H1 (cell line): ENCODE data around the gene STIL. TPM values are rescaled to one million over a fixed set of nuclear protein-coding genes. Genes with fewer than 3 reads are reported as not detected.

Source experiments
- CTCF ChIA-PET: fragments of 300-600 bp; sonication (Branson Sonifier 250); formaldehyde crosslinking; loops from one replicate; lab custom pipeline; 2021; ENCODE audit not compliant: partially characterized antibody; lab: Charles Lee
- POLR2A ChIA-PET: fragments of 300-600 bp; sonication (Branson Sonifier 250); formaldehyde crosslinking; loops from one replicate; lab custom pipeline; 2021; ENCODE audit warnings: inconsistent platforms; ENCODE audit not compliant: partially characterized antibody; lab: Charles Lee
- DNase-seq, 2 experiments: peaks; one replicate each; pipeline versions ENCODE4 v3.0.0 to v3.0.0-alpha.2; 2010 to 2022; ENCODE audit warnings: low spot score in 2 of 2, low read depth in 1 of 2, mixed read lengths in 1 of 2
- FAIRE-seq: peaks from 2 replicates; lab custom pipeline; 2011; peaks lifted over from hg19 to GRCh38; lab: Jason Lieb, UNC
- H2AFZ ChIP-seq: 2 replicates; pipeline ENCODE4 v1.8.1; 2012; ENCODE audit warnings: low read length, inconsistent platforms
- H2AK5ac ChIP-seq: 2 replicates; pipeline ENCODE4 v1.6.1; 2013; ENCODE audit warnings: low read depth, low read length
- H2BK120ac ChIP-seq: replicated peaks from 2 replicates; pipeline ENCODE3; 2013; ENCODE audit warnings: low read depth, low read length, inconsistent platforms
- H2BK12ac ChIP-seq: 2 replicates; pipeline ENCODE4 v1.6.1; 2013; ENCODE audit warnings: low read depth, low read length
- H2BK15ac ChIP-seq: 2 replicates; pipeline ENCODE4 v1.6.1; 2013; ENCODE audit warnings: low read length
- H2BK20ac ChIP-seq: 2 replicates; pipeline ENCODE4 v1.6.1; 2013; ENCODE audit warnings: low read length
- H2BK5ac ChIP-seq: 2 replicates; pipeline ENCODE4 v1.6.1; 2013; ENCODE audit warnings: low read depth, low read length
- H3K14ac ChIP-seq: 2 replicates; pipeline ENCODE4 v1.6.1; 2013; ENCODE audit warnings: inconsistent platforms; ENCODE audit not compliant: insufficient read length
- H3K18ac ChIP-seq: 2 replicates; pipeline ENCODE4 v1.6.1; 2013; ENCODE audit warnings: low read length; ENCODE audit errors: extremely low read depth
- H3K23ac ChIP-seq: 2 replicates; pipeline ENCODE4 v1.6.1; 2013; ENCODE audit warnings: inconsistent platforms; ENCODE audit not compliant: insufficient read length
- H3K23me2 ChIP-seq: 2 replicates; pipeline ENCODE4 v1.6.1; 2013; ENCODE audit warnings: low read depth, low read length
- H3K27ac ChIP-seq: 2 replicates; pipeline ENCODE4 v1.6.1; 2011; ENCODE audit warnings: low read depth, low read length, inconsistent platforms
- H3K27me3 ChIP-seq, 4 experiments: replicated peaks in 1 of 4; 1 replicate in 1 of 4; 2 replicates in 3 of 4; pipeline versions ENCODE4 v1.6.1 to v1.8.1; 2011 to 2013; ENCODE audit warnings: low read length in 3 of 4, mild to moderate bottlenecking in 3 of 4, inconsistent platforms in 2 of 4, mixed read lengths in 2 of 4, moderate library complexity in 1 of 4; ENCODE audit not compliant: control insufficient read depth in 3 of 4, insufficient read depth in 3 of 4; ENCODE audit errors: extremely low read depth in 1 of 4
- H3K36me3 ChIP-seq, 4 experiments: 2 replicates each; pipeline versions ENCODE4 v1.6.1 to v1.8.1; 2011 to 2013; ENCODE audit warnings: mild to moderate bottlenecking in 4 of 4, low read length in 3 of 4, moderate library complexity in 2 of 4, control low read depth in 1 of 4, inconsistent platforms in 1 of 4; ENCODE audit not compliant: insufficient read depth in 4 of 4, control insufficient read depth in 2 of 4
- H3K4ac ChIP-seq: replicated peaks from 2 replicates; pipeline ENCODE3; 2013; ENCODE audit warnings: low read length, low read depth, mixed read lengths, inconsistent platforms; ENCODE audit not compliant: insufficient read length
- H3K4me1 ChIP-seq, 4 experiments: replicated peaks in 1 of 4; 1 replicate in 1 of 4; 2 replicates in 3 of 4; pipeline versions ENCODE4 v1.6.1 to v1.8.1; 2011 to 2013; ENCODE audit warnings: low read length in 3 of 4, inconsistent platforms in 2 of 4, mixed read lengths in 1 of 4; ENCODE audit not compliant: insufficient read depth in 4 of 4, control insufficient read depth in 3 of 4
- H3K4me2 ChIP-seq, 2 experiments: 2 replicates each; pipeline versions ENCODE4 v1.6.1 to v1.8.1; 2011 to 2013; ENCODE audit warnings: low read depth in 2 of 2, low read length in 2 of 2, control low read depth in 1 of 2, inconsistent platforms in 1 of 2, mild to moderate bottlenecking in 1 of 2; ENCODE audit not compliant: insufficient read depth in 1 of 2
- H3K4me3 ChIP-seq, 4 experiments: fragments of 200-600, 300-600 bp in 1 of 4; sonication (generic), shearing (Covaris generic), sonication (Bioruptor Twin) in 1 of 4; 2 replicates each; pipeline versions ENCODE4 v1.5.1 to v1.8.1; 2011 to 2016; ENCODE audit warnings: low read length in 4 of 4, low read depth in 3 of 4, control low read depth in 2 of 4, inconsistent platforms in 2 of 4, mild to moderate bottlenecking in 2 of 4, mixed read lengths in 1 of 4, moderate library complexity in 1 of 4; ENCODE audit not compliant: insufficient read depth in 2 of 4; ENCODE audit errors: extremely low read depth in 1 of 4
- H3K56ac ChIP-seq: replicated peaks from 2 replicates; pipeline ENCODE3; 2013; ENCODE audit warnings: low read depth, mild to moderate bottlenecking, mixed read lengths, low read length, inconsistent platforms; ENCODE audit not compliant: insufficient read length
- H3K79me1 ChIP-seq: 2 replicates; pipeline ENCODE4 v1.6.1; 2013; ENCODE audit warnings: low read depth, low read length, control low read depth
- H3K79me2 ChIP-seq, 2 experiments: 2 replicates each; pipeline versions ENCODE4 v1.6.1 to v1.8.1; 2012 to 2013; ENCODE audit warnings: low read length in 2 of 2, mild to moderate bottlenecking in 2 of 2, inconsistent platforms in 1 of 2; ENCODE audit not compliant: insufficient read depth in 2 of 2, control insufficient read depth in 1 of 2
- H3K9ac ChIP-seq, 4 experiments: replicated peaks in 1 of 4; 1 replicate in 1 of 4; 2 replicates in 3 of 4; pipeline versions ENCODE4 v1.6.1 to v1.8.1; 2011 to 2013; ENCODE audit warnings: low read depth in 3 of 4, low read length in 3 of 4, control low read depth in 2 of 4, mild to moderate bottlenecking in 2 of 4, moderate library complexity in 2 of 4, inconsistent platforms in 1 of 4; ENCODE audit errors: extremely low read depth in 1 of 4
- H3K9me3 ChIP-seq, 2 experiments: 2 replicates each; pipeline versions ENCODE4 v1.6.1 to v1.8.1; 2012 to 2013; ENCODE audit warnings: mild to moderate bottlenecking in 2 of 2, moderate library complexity in 2 of 2, control low read depth in 1 of 2, inconsistent platforms in 1 of 2, low read depth in 1 of 2, low read length in 1 of 2, mixed read lengths in 1 of 2; ENCODE audit not compliant: insufficient read depth in 2 of 2
- H4K20me1 ChIP-seq, 2 experiments: replicated peaks in 1 of 2; 2 replicates each; pipeline versions ENCODE3 to v1.8.1; 2011 to 2013; ENCODE audit warnings: inconsistent platforms in 2 of 2, low read length in 2 of 2, mild to moderate bottlenecking in 1 of 2; ENCODE audit not compliant: insufficient read depth in 2 of 2, control insufficient read depth in 1 of 2
- H4K5ac ChIP-seq: 2 replicates; pipeline ENCODE4 v1.6.1; 2013; ENCODE audit warnings: low read length, low read depth, mixed read lengths, inconsistent platforms; ENCODE audit not compliant: insufficient read length
- H4K8ac ChIP-seq: 2 replicates; pipeline ENCODE4 v1.8.0; 2013; ENCODE audit warnings: mild to moderate bottlenecking, moderate library complexity, low read length, inconsistent platforms; ENCODE audit not compliant: insufficient read depth; ENCODE audit errors: extremely low read depth
- H4K91ac ChIP-seq: replicated peaks from 2 replicates; pipeline ENCODE3; 2013; ENCODE audit warnings: low read length, mixed read lengths, inconsistent platforms; ENCODE audit not compliant: insufficient read length
- CHD2 ChIP-seq: IDR thresholded peaks from 2 replicates; pipeline ENCODE4 v1.6.1; 2012; ENCODE audit warnings: low read length, improper control_type of control experiment
- GTF2F1 ChIP-seq: IDR thresholded peaks from 2 replicates; pipeline ENCODE4 v1.6.1; 2012; ENCODE audit warnings: low read depth, low read length, improper control_type of control experiment, borderline replicate concordance
- JUND ChIP-seq: IDR thresholded peaks from 2 replicates; pipeline ENCODE4 v1.6.1; 2011; ENCODE audit warnings: mild to moderate bottlenecking, improper control_type of control experiment, low read length
- RNF2 ChIP-seq: fragments of 200-900, 300-1000 bp; sonication (generic); IDR thresholded peaks from 2 replicates; pipeline ENCODE4 v1.7.1; 2016; ENCODE audit warnings: borderline replicate concordance, low read depth, mild to moderate bottlenecking, antibody characterized with exemption, low read length; ENCODE audit not compliant: poor library complexity, severe bottlenecking; ENCODE audit errors: missing control alignments
- WGBS, 2 experiments: shearing (Covaris generic) in 1 of 2; methylation state at CpG; one replicate each; pipeline versions ENCODE4 v1.1.6 to v1.1.7; 2013 to 2015; ENCODE audit warnings: low lambda C conversion rate in 2 of 2, mixed read lengths in 2 of 2, inconsistent platforms in 1 of 2, low coverage in 1 of 2, missing lambda C conversion rate in 1 of 2; ENCODE audit not compliant: insufficient replicate concordance in 2 of 2, insufficient coverage in 1 of 2, insufficient read length in 1 of 2; ENCODE audit errors: extremely low coverage in 1 of 2, missing lambda C conversion rate in 1 of 2; 5-methylcytosine and 5-hydroxymethylcytosine counted together
- polyA plus RNA-seq, 7 experiments: library from polyadenylated mRNA; depleted of rRNA in 3 of 7; stranded (reverse) in 5 of 7; unstranded in 2 of 7; fragments of >200 nt in 5 of 7; fragments of 200-250 nt in 2 of 7; gene quantifications; 1 replicate in 5 of 7; 2 replicates in 1 of 7; 4 replicates in 1 of 7; pipeline versions ENCODE4 v1.2.1 to v1.2.3, GENCODE V29; 2011 to 2013; ENCODE audit warnings: missing spikeins in 2 of 7, mixed read lengths in 2 of 7
- total RNA-seq: library from RNA; stranded (reverse); fragmentation: NEBNext Ultra II Directional; extraction: Animal tissue kit (Norgen Biotek cat#: 25700); gene quantifications from 2 replicates; pipeline ENCODE4 v1.2.1, GENCODE V29; 2021

The STIL gene
- total and polyA plus RNA-seq, 2 of the 8 experiments (the other 6 are each of a cell fraction or from before 2014, with no cell fraction given): 13.6 to 25.1 TPM

- no peaks in the 10 kb centered on the region for H4K20me1 ChIP-seq
- no peaks in the 10 kb centered on the region for H3K79me1 ChIP-seq
- no peak overlapping the region for H3K9ac ChIP-seq
- H3K4me2 ChIP-seq: no peak overlapping the region
- DNase-seq (no peak), FAIRE-seq (no peak)
- H2BK15ac ChIP-seq: no peak overlapping the region
- no peaks in the 10 kb centered on the region for H3K36me3 ChIP-seq
- no peak overlapping the region for H3K27ac ChIP-seq
- ChIA-PET POLR2A (interaction anchor here (2.8 kb wide), 1 partner anchor 8 kb away, joined by 7 read pairs; the partner anchor contains the start of gene CMPK1), CTCF (interaction anchor here (2.9 kb wide), 1 partner anchor 8 kb away, joined by 12 read pairs; no protein-coding TSS in a partner anchor)
- no peak overlapping the region for H3K4me3 ChIP-seq
- no peak overlapping the region for H2AK5ac ChIP-seq
- no peak overlapping the region for H2BK12ac ChIP-seq
- TF ChIP-seq GTF2F1 (no peak), CHD2 (no peak), RNF2 (no peak), JUND (no peak)
- no peaks in the 10 kb centered on the region for H3K9me3 ChIP-seq
- no peaks in the 10 kb centered on the region for H3K27me3 ChIP-seq
- H4K91ac ChIP-seq: no peak overlapping the region
- H2BK20ac ChIP-seq: no peak overlapping the region
- no peak overlapping the region for H3K14ac ChIP-seq
- no peaks in the 10 kb centered on the region for H3K23me2 ChIP-seq
- no peak overlapping the region for H3K18ac ChIP-seq
- H3K4me1 ChIP-seq: no peaks in the 10 kb centered on the region
- H3K23ac ChIP-seq: no peak overlapping the region
- no peak overlapping the region for H3K56ac ChIP-seq
- H3K4ac ChIP-seq: no peak overlapping the region
- H2BK120ac ChIP-seq: no peak overlapping the region
- H2AFZ ChIP-seq: no peak overlapping the region
- no peaks in the 10 kb centered on the region for H3K79me2 ChIP-seq
- H2BK5ac ChIP-seq: no peak overlapping the region
- H4K5ac ChIP-seq: no peak overlapping the region
- no peak overlapping the region for H4K8ac ChIP-seq
- WGBS, 2 experiments: 90% methylated on average over 2 of the region's 2 CpGs; no CpG with 5 or more reads in 1 of the 2 experiments
Measured at GRCh38 chr1:47326271-47326670, 12.3 kb upstream of the STIL start.
